ENCODE results near the gene PITPNC1.
"Not testable (repeated sequence)": the region's sequence is repeated elsewhere in the genome, so short reads cannot be mapped to it uniquely, and the experiment has no call there.

Gene PITPNC1

GRCh38 chr17:67376737-67377487 is at the start of gene PITPNC1:
TSS of gene PITPNC1 (plus strand) at chr17:67377281.
- in situ Hi-C loops (cut with HindIII; ENCODE audit: low sequenced_read_pairs) = no loop called here

DNA sequence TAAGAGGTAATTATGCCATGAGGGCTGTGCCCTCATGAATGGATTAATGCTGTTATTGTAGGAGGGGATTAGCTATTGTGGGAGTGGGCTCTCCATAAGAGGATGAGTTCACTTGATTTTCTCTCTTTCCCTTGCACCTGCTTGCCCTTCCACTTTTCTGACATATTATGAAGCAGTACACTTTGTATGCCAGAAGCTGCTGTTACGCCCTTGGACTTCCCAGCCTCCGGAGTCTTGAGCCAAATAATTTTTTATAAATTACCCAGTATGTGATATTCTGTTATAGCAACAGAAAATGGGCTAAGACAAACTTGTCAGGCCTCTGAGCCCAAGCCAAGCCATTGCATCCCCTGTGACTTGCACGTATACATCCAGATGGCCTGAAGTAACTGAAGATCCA is 49.1 kb upstream of the PITPNC1 start:
- in situ Hi-C loops (cut with HindIII; ENCODE audit: low sequenced_read_pairs) = no loop called here

DNA sequence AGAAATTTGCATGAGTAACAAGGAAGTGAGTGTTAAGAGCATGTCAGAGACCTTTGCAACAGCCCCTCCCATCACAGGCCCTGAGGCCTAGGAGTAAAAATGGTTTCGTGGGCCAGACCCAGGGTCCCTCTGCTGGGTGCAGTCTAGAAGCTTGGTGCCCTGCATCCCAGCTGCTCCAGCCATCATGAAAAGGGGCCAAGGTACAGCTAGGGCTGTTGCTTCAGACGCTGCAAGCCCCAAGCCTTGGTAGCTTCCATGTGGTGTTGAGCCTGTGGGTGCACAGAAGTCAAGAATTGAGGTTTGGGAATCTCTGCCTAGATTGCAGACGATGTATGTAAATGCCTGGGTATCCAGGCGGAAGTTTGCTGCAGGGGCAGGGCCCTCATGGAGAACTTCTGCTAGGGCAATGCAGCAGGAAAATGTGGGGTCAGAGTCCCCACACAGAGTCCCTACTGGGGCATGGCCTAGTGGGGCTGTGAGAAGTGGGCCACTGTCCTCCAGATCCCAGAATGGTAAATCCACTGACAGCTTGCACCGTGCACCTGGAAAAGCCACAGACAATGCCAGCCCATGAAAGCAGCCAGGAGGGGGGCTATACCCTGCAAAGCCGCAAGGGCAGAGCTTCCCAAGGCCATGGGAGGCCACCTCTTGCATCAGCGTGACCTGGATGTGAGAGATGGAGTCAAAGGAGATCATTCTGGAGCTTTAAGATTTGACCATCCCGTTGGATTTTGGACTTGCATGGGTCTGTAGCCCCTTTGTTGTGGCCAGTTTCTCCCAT is 45.5 kb upstream of the PITPNC1 start:
- in situ Hi-C loops (cut with HindIII; ENCODE audit: low sequenced_read_pairs) = loop anchor here (5.0 kb wide), 1 partner anchor 44 kb away; no protein-coding TSS in a partner anchor

DNA sequence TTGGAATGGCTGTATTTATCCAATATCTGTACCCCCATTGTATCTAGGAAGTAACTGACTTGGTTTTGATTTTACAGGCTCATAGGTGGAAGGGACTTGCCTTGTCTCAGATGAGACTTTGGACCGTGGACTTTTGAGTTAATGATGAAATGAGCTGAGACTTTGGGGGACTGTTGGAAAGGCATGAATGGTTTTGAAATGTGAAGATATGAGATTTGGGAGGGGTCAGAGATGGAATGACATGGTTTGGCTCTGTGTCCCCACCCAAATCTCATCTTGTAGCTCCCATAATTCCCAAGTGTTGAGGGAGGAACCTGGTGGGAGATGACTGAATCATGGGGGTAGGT is 44.9 kb upstream of the PITPNC1 start:
- in situ Hi-C loops (cut with HindIII; ENCODE audit: low sequenced_read_pairs) = loop anchor here (5.0 kb wide), 1 partner anchor 45 kb away; no protein-coding TSS in a partner anchor

DNA sequence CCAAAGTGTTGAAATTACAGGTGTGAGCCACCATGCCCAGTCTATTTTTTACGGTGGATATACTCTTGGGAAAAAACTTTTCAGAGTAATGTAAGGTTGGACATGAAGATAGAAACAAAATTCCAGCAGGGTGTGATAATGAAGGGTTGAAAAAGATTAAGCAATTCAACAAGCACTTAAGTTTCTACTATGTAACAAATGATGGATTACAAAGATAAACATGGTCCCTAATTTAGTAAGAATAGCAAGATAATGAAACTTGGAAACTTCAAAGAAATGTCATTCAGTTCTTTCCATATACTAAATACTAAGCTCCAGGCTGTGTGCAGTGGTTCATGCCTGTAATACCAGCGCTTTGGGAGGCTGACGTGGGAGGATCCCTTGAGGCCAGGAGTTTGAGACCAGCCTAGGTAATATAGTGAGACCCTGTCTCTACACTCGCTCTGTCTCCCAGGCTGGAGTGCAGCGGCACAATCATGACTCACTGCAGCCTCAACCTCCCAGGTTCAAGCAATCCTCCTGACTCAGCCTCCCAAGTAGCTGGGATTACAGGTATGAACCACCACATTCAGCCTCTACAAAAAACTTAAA is 41.7 kb upstream of the PITPNC1 start:
- in situ Hi-C loops (cut with HindIII; ENCODE audit: low sequenced_read_pairs) = no loop called here

GRCh38 chr17:67336859-67337258 is 40.2 kb upstream of the PITPNC1 start:
- in situ Hi-C loops (cut with HindIII; ENCODE audit: low sequenced_read_pairs) = no loop called here

- in situ Hi-C loops (cut with HindIII; ENCODE audit: low sequenced_read_pairs) = not testable (repeated sequence)
Observed at GRCh38 chr17:67338353-67338752, 38.7 kb upstream of the PITPNC1 start.

GRCh38 chr17:67343237-67343636 is 33.8 kb upstream of the PITPNC1 start:
- in situ Hi-C loops (cut with HindIII; ENCODE audit: low sequenced_read_pairs) = no loop called here

GRCh38 chr17:67347826-67348225 is 29.3 kb upstream of the PITPNC1 start:
- in situ Hi-C loops (cut with HindIII; ENCODE audit: low sequenced_read_pairs) = no loop called here

DNA sequence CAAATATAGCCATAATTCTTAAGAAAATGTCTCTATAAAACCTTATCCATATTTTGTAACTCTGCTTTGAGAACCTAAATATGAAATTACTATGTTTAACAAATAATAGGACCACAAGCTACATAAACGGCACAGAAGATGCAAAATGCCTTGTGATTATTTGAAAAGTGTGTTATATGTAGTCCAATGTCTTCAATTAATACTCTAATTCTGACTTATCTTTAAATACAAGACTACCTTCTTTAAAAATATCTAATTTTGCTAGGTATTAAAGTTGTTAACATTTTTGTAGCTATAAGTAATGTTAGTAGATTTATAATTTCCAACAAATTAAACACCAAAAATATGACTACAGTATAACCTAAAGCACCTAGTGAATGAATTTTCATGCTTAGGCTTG is 27.7 kb upstream of the PITPNC1 start:
- in situ Hi-C loops (cut with HindIII; ENCODE audit: low sequenced_read_pairs) = no loop called here

- in situ Hi-C loops (cut with HindIII; ENCODE audit: low sequenced_read_pairs) = no loop called here
Observed at GRCh38 chr17:67353161-67353560, 23.9 kb upstream of the PITPNC1 start.

GRCh38 chr17:67353929-67354574 is 23.0 kb upstream of the PITPNC1 start:
- in situ Hi-C loops (cut with HindIII; ENCODE audit: low sequenced_read_pairs) = no loop called here

DNA sequence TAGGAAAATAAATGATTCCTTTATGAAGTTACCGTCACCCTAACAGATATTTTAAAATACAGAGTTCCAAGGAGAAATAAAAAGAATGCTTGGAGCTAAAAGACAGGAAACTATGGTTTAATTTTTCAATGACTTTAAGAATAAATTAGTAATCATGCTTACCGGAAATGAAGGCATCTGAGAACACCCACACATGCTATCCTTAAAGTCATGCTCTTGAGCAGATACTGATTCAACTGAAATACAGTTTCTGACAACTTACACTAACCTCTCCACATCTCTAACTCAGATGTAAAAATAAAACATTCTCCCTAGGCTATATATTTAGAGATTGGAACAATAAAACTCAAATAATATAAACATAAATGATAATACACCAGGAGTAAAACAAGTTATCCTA is 18.5 kb upstream of the PITPNC1 start:
- in situ Hi-C loops (cut with HindIII; ENCODE audit: low sequenced_read_pairs) = no loop called here

DNA sequence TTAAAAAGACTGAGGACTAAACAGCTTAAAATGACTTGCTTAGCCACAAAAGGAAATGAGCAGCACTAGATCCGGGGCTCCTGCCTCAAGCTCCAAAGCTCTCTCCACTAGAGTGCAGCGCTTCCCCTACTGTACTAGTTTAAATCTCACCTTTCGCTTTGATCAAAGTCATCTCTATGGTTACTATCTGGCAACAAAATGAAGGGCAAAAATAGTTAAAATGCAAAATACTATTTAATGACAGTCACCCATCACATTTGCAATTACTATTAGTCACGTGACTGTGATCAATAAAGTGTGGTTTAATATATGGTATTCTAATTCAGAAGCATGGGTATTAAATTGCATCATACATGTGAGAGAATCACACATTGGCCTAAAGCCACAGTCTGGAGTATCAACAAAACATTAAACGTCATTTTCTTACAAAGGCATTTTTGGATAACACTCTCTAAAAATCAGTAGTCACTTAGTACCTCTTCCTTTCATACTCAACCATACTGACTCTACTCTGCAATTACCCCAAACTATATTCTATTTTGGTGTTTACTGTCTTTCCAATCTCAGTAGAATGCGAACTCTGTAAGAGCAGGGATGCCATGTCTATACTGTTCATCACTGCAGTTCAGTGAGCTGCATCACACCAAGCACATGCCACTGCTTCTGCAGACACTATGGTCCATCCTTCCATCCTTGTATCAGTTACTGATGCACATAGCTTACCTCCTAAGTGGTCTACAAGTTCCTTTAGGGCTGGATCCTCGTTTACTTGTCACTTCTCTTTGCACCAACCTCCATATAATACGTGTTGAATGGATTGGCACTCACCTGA is 16.9 kb upstream of the PITPNC1 start:
- in situ Hi-C loops (cut with HindIII; ENCODE audit: low sequenced_read_pairs) = loop anchor here (5.0 to 10.0 kb wide), 2 partner anchors 127 to 315 kb away; no protein-coding TSS in a partner anchor

DNA sequence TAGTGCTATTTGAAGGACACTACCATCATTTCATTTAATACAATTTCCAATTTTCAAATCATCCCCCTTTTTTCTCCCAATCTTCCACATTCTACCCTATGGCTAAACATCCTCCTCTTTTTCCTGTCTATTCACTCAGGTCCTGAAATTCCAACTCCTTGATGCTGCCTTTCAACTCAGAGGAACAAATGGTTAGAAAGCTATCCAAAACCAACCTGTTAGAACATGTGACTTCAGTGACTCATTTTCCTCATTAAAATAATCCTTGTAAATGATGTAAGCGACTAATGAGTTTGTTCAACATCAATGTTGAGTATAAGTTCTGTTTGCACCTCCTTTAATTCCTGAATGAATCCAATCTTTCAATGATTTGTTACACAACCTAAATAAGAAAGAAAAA is 16.2 kb upstream of the PITPNC1 start:
- in situ Hi-C loops (cut with HindIII; ENCODE audit: low sequenced_read_pairs) = loop anchor here (5.0 to 10.0 kb wide), 2 partner anchors 126 to 314 kb away; no protein-coding TSS in a partner anchor

DNA sequence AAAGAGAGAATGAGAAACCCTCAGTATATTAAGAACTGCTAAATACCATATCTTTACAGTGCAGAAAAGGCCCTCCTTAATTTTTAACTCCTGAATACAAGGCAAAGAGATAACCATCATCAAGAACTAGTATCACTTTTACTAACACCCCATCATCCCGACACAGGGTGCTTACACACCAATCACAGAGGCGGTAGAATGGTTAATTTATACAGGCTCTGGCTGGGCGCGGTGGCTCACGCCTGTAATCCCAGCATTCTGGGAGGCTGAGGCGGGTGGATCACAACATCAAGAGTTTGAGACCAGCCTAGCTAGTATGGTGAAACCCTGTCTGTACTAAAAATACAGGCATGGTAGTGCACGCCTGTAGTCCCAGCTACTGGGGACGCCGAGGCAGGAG is 14.9 kb upstream of the PITPNC1 start:
- in situ Hi-C loops (cut with HindIII; ENCODE audit: low sequenced_read_pairs) = loop anchor here (5.0 to 10.0 kb wide), 2 partner anchors 125 to 313 kb away; no protein-coding TSS in a partner anchor

GRCh38 chr17:67364847-67365737 is 12.0 kb upstream of the PITPNC1 start:
- in situ Hi-C loops (cut with HindIII; ENCODE audit: low sequenced_read_pairs) = loop anchor here (5.0 to 10.0 kb wide), 2 partner anchors 122 to 310 kb away; no protein-coding TSS in a partner anchor

GRCh38 chr17:67365738-67366192 is 11.3 kb upstream of the PITPNC1 start:
- in situ Hi-C loops (cut with HindIII; ENCODE audit: low sequenced_read_pairs) = loop anchor here (10.0 kb wide), 1 partner anchor 309 kb away; no protein-coding TSS in a partner anchor

Measured in endothelial cell of hepatic sinusoid (primary cell).